Head of caudate nucleus (tissue), 42 donors: ENCODE measurements around the gene WNT3A.
A peak's percentile ranks its signal among the peaks of the same experiment; 100 is the strongest.

Experiments used
- DNase-seq, 42 donors: peaks; one replicate each; pipeline versions ENCODE4 v3.0.0 to v3.0.0-alpha.2; 2020 to 2021; ENCODE audit warnings: mixed read lengths in 7 of 42
- intact Hi-C: fragments of 100-400 bp; cut with DNase I; formaldehyde crosslinking; loops from one replicate; pipeline ENCODE4 v1.15.0; 2022

The WNT3A gene

DNA sequence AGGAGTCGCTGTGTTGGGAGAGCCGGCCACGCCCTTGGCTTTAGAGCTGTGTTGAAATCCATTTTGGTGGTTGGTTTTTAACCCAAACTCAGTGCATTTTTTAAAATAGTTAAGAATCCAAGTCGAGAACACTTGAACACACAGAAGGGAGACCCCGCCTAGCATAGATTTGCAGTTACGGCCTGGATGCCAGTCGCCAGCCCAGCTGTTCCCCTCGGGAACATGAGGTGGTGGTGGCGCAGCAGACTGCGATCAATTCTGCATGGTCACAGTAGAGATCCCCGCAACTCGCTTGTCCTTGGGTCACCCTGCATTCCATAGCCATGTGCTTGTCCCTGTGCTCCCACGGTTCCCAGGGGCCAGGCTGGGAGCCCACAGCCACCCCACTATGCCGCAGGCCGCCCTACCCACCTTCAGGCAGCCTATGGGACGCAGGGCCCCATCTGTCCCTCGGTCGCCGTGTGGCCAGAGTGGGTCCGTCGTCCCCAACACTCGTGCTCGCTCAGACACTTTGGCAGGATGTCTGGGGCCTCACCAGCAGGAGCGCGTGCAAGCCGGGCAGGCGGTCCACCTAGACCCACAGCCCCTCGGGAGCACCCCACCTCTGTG lies 91.6 kb downstream of the WNT3A start:
- intact Hi-C loops = no loop called here
- peak in 6 of 42 donors; percentile 9 to 40 (median 12) for DNase-seq

DNA sequence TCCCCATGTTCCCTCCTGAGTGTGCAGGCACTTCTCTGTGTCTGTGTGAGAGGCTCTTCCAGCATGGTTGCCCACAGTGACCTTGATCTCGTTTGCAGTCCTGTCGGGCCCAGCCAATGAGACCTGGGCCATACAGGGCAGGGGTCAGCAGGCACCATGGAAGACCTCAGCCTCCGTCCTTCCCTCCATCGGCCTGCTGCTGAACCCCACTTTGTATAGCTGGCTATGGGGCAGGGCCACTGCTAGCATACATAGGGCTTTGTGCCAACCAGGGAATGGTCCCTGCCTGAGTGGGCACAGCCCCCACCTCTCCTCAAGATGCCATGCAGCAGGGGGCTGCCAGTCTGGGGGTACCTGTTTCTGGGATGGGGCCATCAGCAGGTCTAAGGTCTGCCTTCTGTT lies 92.5 kb downstream of the WNT3A start:
- intact Hi-C loops = no loop called here
- DNase-seq = peak in 1 of 42 donors; percentile 38

GRCh38 chr1:228100822-228101613 lies 94.2 kb downstream of the WNT3A start:
- DNase-seq = peak in 4 of 42 donors; percentile 1 to 44 (median 10)
- intact Hi-C loops = no loop called here

DNA sequence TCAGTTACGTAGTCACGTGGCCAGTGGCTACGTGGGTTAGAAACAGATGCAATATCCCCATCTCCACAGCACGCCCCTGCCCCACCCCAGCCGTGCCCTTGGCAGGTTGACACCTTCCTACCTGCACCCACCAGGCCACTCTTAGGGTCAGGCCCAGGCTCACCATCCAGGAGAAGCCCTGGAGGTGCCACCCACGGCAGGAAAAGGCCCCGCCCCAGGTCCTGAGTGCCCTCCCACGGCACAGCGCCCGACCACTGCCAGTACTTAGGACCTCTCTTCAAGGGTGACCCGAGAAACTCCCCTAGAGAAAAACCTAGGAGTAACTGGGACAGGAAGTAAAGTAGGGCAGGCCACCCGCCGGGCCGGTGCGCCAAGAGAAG lies 94.8 kb downstream of the WNT3A start:
- intact Hi-C loops = no loop called here
- DNase-seq = peak in 2 of 42 donors; percentile 2 to 14

DNA sequence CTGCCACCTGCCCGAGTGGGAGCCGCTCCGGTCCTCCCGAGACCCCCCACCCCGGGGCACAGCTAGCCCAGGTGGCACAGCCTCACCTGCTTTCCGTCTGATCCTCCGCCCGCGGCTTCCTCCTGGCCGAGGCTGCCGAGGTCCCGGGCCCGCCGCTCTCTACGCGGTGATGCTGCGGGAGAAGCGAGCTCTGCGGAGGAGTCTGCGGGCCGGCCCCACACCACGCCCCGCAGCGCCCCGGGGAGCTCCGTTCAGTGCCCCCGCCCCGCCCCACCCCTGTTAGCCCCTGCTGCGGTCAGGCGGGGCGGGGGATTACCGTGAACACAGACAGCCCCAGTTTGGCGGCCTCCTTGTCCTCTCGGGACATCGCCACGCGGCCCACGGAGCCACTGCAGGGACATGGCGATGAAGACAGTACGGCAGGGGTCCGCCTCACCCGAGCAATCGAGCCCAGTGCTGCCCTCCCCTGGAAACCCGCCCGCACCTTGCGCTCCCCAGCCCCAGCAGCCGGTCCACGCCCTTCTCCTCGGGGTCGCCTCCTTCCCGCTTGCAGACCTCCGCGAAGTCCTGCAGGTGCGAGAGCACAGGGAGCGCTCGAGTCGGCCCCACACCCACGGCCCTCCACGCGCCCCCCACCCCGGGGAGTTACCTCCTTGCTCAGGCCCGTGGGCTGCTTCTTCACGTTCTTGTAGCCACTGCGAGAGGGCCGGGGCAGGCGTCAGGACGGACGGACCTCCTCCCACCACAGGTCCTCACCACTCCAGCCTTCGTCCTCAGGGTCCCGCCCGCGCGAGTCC lies 95.4 kb downstream of the WNT3A start:
- peak in 9 of 42 donors; percentile 6 to 65 (median 37) for DNase-seq
- intact Hi-C loops = loop anchor here (2.0 kb wide), 1 partner anchor 17 kb away; no protein-coding TSS in a partner anchor

- intact Hi-C loops = loop anchor here (2.0 kb wide), 1 partner anchor 18 kb away; no protein-coding TSS in a partner anchor
- peak; percentile 77 to 96 (median 90) for DNase-seq
Measured at GRCh38 chr1:228102791-228103620, 96.2 kb downstream of the WNT3A start, which contains the start of gene C1orf35. Gene C1orf35, minus strand, starts transcription at chr1:228103325. Its CDS starts 98 bp downstream, at chr1:228103227.

- peak in 1 of 42 donors; percentile 10 for DNase-seq
Measured at GRCh38 chr1:228104526-228105269, 97.9 kb downstream of the WNT3A start.

DNA sequence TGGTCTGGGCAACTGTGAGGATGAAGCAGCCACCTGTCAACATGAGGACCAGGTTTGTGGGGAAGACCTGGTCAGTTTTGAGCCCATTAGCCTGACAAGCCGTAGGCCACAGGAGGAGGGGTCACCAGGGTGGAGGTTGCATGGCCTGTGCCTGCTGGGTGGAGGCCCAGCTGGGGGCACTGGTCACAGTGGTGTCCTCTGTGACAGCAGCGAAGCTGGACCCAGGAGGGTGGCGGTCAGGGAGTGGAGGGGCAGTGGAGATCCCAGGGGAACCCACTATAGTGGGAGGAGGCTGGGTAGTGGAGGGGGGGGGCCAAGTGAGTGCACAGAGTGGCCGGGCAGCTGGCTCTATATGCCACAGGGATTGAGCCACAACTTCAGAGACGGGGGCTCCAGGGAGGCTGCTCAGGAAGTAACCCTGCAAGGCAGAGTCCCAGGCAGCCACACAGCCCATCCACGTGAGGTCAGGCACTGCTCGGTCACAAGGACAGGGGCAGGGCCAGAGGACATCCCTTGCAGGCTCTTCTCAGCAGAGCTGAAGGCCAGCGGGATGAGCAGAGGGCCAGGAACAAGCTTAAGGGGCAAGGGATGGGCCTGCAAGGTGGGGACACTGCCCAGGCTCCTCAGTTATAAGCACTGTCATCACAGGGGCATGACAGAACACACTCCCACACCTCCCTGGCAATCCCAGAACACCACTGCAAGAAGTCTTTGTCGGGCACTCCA lies 98.6 kb downstream of the WNT3A start:
- intact Hi-C loops = no loop called here
- DNase-seq = peak in 1 of 42 donors; percentile 3

More at GRCh38 chr1:228104526-228105269, 97.9 kb downstream of the WNT3A start:
- intact Hi-C loops = no loop called here

DNA sequence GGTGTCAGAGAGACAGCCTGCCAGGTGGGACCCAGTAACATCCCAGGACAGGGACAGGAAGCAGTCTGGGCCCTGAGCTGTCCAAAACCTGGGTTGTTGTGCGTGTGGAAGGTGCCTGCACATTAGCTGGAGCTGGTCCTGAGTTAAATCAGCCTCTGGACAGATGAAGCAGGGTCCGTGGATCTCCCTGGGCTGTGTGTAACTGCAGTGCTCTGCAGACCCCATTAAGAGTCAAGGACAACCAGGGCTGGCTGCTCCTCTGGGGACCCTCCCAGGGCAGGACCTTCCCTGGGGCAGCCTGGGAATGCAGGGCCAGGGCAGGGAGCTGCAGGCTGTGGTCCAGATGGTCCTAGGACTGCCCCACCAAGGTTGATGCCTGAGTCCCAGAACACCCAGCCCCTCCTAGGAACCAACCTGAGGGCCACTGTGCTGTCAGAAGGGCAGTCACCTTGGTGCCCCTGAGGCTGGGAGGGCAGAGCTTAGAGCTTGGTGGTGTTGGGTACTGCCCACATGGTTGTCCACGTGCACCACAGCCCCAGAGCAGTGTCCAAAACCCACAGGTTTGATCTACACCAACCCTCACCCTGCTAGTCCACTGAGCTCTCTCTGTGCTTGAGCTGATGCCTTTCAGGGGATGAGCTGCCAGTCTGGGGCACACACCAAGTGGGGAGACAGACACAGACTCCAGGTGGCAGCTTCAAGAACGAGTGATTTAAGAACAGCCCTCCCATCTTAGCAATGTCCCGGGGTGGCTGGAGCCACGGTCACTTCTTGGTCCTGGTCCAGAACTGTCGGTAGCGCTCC lies 99.4 kb downstream of the WNT3A start:
- peak in 1 of 42 donors; percentile 3 for DNase-seq
- intact Hi-C loops = no loop called here

GRCh38 chr1:228106800-228107054 lies 99.9 kb downstream of the WNT3A start:
- intact Hi-C loops = no loop called here
- DNase-seq = no peak

GRCh38 chr1:228107636-228108035 lies 100.8 kb downstream of the WNT3A start:
- peak in 1 of 42 donors; percentile 12 for DNase-seq
- intact Hi-C loops = no loop called here

DNA sequence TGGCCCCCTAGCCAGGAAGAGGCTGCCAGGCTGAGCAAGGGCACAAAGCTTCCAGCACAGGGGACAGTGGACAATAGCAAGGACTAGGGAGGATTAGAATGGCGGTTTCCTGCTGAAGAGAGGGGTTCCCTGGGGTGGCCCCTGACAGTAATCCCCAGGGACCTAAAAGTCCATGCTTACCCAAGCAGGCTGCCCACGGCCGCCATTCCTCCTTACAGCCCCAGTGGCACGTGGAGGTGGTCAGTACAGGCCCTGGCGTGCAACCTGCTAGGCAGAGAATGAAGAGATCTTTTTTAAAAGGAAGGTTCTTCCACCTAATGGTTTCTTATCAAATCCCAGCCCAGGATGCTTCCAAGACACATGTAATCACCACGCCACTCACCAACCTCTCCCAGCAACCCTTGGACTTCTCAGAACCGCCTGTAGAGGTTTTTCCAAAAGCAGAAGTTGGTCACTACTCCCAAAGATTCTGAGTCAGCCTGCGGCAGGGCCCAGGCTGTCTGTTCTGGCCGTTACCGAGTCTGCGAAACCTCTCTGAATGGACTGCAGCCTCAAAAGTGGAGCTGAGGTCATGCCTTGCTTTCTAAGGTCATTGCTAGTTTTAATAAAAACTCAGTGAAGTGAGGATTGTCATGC lies 101.4 kb downstream of the WNT3A start:
- intact Hi-C loops = no loop called here
- peak in 2 of 42 donors; percentile 12 to 14 for DNase-seq

GRCh38 chr1:228108742-228109072 lies 101.9 kb downstream of the WNT3A start:
- peak in 1 of 42 donors; percentile 16 for DNase-seq
- intact Hi-C loops = loop anchor here (1.0 kb wide), 1 partner anchor 58 kb away; no protein-coding TSS in a partner anchor

DNA sequence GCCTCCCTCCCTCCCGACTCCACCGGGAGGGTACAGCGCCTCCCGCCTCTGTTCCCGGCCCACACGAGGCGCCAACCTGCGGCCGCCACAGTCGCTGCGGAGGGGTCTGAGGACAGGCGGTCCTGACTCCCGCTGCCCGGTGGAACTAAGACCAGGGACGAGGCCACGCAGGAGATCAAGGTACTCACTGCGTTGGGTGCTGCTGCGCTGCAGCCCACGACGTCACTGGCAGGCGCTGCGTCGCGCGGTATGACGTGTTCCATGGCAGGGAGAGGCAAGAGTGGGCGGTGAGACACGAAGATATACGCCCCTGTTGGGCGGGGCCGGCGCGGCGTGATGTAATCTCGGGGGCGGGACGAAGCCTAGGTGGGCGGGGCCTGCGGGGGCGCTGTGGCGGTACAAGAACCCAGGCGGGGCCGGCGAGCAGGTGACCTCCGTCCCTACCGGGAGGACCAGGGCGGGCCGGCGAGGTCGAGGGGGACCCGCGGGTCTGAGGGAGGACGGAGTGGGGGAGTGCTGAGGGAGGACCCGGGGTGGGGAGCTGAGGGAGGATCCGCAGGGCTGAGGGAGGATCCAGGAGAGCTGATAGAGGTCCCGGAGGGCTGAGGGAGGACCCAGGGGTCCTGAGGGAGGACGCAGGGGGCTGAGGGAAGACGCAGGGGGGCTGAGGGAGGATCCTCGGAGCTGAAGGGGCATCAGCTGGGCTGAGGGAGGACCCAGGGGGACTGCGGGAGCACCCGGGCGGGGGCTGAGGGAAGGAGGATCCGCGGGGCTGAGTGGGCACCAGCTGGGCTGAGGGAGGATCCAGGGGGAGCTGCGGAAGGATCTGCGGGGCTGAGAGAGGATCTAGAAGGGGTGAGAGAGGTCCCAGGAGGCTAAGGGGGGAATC lies 102.5 kb downstream of the WNT3A start, which contains the start of gene MRPL55:
MRPL55 (minus strand) TSS at position 227 of the 889 bp plus-strand sequence. CDS start 1,039 bp downstream, outside the sequence.
- peak; percentile 99 to 100 (median 100) for DNase-seq
- intact Hi-C loops = loop anchor here (1.0 kb wide), 1 partner anchor 57 kb away; no protein-coding TSS in a partner anchor

DNA sequence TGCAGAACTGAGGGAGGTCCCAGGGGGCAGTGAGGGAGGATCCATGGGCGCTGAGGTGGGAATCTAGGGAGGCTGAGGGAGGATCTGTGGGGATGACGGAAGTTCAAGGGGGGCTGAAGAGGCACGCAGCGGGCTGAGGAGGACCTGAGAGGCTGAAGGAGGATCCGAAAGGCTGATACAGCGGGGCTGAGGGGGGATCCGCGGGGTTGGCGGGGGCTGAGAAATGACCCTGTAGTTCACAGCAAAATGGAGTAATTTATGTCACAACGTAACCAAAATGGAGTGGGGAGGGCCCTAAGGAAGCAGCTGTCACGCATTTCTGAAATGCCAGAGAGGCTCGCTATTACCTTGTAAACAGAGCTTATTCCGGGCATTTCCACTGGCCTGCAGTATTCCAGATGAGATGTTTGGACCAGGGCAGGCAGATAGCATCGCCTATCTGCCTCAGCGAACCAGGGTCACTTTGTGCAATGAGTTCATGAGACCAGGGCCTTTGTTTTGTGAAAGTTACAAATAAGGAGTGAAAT lies 103.2 kb downstream of the WNT3A start:
- intact Hi-C loops = loop anchor here (1.0 kb wide), 1 partner anchor 56 kb away; no protein-coding TSS in a partner anchor
- DNase-seq = peak in 3 of 42 donors; percentile 4 to 22 (median 22)
